ENCODE measurements around the gene GSTM3. TPM values are rescaled to one million over a fixed set of nuclear protein-coding genes. Genes with fewer than 3 reads are reported as not detected.

Gene GSTM3
- total RNA-seq, 1 experiment from 2014 or later: 2.2 TPM

DNA sequence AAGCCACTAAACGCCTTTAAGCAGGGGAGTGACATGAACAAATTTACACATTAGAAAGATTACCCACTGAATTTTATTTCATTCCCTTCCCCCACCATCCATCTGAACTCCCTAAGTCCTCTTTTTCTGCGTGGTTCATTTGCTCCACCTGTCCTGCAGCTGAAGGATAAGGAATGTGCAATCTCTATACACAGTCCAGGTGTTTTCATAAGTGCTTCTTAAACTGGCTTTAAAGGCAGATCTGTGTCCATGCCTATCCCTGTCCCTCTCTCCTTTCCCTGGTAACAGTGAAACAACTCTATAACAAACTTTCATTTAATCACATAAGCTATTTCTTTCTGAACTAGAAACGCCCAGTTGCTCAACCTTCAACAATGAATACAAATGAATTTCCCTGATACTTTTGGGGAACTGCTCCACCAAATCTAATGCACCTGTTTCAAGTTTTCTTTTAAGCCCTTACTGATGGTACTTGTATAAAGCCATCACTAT, 8.4 kb downstream of the GSTM3 start:
- H3K4me3 Mint-ChIP-seq: no peak overlapping the region
- DNase-seq (ENCODE audit: low spot score): no peak
- ChIA-PET CTCF (interaction anchor here (2.2 kb wide), 1 partner anchor 92 kb away, joined by 8 read pairs; no protein-coding TSS in a partner anchor), POLR2A (no interaction called here)
- H3K4me1 Mint-ChIP-seq: peaks cover 13% of the 10 kb centered on the region
- no peak for TF ChIP-seq SP1 (CRISPR knock-in tag; conservative IDR thresholded peaks at IDR 0.05)
- TF ChIP-seq, protein P1, sequence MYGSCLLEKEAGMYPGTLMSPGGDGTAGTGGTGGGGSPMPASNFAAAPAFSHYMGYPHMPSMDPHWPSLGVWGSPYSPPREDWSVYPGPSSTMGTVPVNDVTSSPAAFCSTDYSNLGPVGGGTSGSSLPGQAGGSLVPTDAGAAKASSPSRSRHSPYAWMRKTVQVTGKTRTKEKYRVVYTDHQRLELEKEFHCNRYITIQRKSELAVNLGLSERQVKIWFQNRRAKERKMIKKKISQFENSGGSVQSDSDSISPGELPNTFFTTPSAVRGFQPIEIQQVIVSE (CRISPR knock-in tag; IDR thresholded peaks at IDR 0.05; ENCODE audit: borderline replicate concordance): no peak
- TF ChIP-seq ELF4 (CRISPR knock-in tag; IDR thresholded peaks at IDR 0.05; ENCODE audit: low read depth): no peak
- TF ChIP-seq, protein P2, sequence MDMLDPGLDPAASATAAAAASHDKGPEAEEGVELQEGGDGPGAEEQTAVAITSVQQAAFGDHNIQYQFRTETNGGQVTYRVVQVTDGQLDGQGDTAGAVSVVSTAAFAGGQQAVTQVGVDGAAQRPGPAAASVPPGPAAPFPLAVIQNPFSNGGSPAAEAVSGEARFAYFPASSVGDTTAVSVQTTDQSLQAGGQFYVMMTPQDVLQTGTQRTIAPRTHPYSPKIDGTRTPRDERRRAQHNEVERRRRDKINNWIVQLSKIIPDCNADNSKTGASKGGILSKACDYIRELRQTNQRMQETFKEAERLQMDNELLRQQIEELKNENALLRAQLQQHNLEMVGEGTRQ (CRISPR knock-in tag; IDR thresholded peaks at IDR 0.05): no peak
- no peak for TF ChIP-seq ZNF396 (CRISPR knock-in tag; IDR thresholded peaks at IDR 0.05; ENCODE audit: borderline replicate concordance)
- TF ChIP-seq, protein P3, sequence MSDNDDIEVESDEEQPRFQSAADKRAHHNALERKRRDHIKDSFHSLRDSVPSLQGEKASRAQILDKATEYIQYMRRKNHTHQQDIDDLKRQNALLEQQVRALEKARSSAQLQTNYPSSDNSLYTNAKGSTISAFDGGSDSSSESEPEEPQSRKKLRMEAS (CRISPR knock-in tag; IDR thresholded peaks at IDR 0.05): no peak
- no peak for TF ChIP-seq OVOL2 (CRISPR knock-in tag; IDR thresholded peaks at IDR 0.05; ENCODE audit: borderline replicate concordance)
- H3K36me3 Mint-ChIP-seq: peaks cover 3% of the 10 kb centered on the region; the same call in 1 of the 2 replicates
- ATAC-seq: no peak
- H3K9me3 Mint-ChIP-seq: peaks cover 15% of the 10 kb centered on the region
- no peak overlapping the region for H3K27ac Mint-ChIP-seq
- peaks cover 37% of the 10 kb centered on the region for H3K27me3 Mint-ChIP-seq (ENCODE audit: low read depth)

DNA sequence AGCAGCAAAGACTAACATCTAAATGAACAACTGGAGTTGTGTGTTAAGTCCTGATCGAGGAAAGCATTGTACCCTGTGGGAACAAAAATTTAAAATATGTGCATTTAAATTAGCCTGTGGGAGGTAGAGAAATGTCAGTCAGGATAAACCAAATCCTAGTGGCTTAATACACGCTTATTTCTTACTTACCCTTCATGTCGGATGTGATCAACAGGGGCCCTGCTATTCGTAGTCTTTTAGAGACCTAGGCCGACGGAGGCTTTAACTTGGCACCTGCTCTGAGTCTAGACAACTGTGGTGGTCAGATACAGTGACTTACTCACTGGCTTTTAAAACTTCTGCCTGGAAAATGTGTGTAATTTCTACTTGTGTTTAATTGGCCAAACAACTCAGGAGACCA, 10.2 kb downstream of the GSTM3 start:
- H3K9me3 Mint-ChIP-seq: peaks cover 32% of the 10 kb centered on the region
- TF ChIP-seq GTF2I (CRISPR knock-in tag; conservative IDR thresholded peaks at IDR 0.05): no peak
- TF ChIP-seq ATF1 (CRISPR knock-in tag; IDR thresholded peaks at IDR 0.05): no peak
- TF ChIP-seq HMGA2 (CRISPR knock-in tag; IDR thresholded peaks at IDR 0.05): no peak
- TF ChIP-seq ZNF416 (CRISPR knock-in tag; IDR thresholded peaks at IDR 0.05): no peak
- no peak for TF ChIP-seq TEAD1 (CRISPR knock-in tag; IDR thresholded peaks at IDR 0.05)
- TF ChIP-seq ELF4 (CRISPR knock-in tag; IDR thresholded peaks at IDR 0.05; ENCODE audit: low read depth): no peak
- TF ChIP-seq TEAD4 (CRISPR knock-in tag; IDR thresholded peaks at IDR 0.05): no peak
- TF ChIP-seq, protein P4, sequence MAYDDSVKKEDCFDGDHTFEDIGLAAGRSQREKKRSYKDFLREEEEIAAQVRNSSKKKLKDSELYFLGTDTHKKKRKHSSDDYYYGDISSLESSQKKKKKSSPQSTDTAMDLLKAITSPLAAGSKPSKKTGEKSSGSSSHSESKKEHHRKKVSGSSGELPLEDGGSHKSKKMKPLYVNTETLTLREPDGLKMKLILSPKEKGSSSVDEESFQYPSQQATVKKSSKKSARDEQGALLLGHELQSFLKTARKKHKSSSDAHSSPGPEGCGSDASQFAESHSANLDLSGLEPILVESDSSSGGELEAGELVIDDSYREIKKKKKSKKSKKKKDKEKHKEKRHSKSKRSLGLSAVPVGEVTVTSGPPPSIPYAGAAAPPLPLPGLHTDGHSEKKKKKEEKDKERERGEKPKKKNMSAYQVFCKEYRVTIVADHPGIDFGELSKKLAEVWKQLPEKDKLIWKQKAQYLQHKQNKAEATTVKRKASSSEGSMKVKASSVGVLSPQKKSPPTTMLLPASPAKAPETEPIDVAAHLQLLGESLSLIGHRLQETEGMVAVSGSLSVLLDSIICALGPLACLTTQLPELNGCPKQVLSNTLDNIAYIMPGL (CRISPR knock-in tag; IDR thresholded peaks at IDR 0.05): no peak
- no peak for TF ChIP-seq NFATC4 (CRISPR knock-in tag; IDR thresholded peaks at IDR 0.05)
- TF ChIP-seq, protein P5, sequence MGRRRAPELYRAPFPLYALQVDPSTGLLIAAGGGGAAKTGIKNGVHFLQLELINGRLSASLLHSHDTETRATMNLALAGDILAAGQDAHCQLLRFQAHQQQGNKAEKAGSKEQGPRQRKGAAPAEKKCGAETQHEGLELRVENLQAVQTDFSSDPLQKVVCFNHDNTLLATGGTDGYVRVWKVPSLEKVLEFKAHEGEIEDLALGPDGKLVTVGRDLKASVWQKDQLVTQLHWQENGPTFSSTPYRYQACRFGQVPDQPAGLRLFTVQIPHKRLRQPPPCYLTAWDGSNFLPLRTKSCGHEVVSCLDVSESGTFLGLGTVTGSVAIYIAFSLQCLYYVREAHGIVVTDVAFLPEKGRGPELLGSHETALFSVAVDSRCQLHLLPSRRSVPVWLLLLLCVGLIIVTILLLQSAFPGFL (CRISPR knock-in tag; IDR thresholded peaks at IDR 0.05; ENCODE audit: borderline replicate concordance): no peak
- no peak for TF ChIP-seq CBFB (CRISPR knock-in tag; IDR thresholded peaks at IDR 0.05; ENCODE audit: low read depth)
- TF ChIP-seq, protein P6, sequence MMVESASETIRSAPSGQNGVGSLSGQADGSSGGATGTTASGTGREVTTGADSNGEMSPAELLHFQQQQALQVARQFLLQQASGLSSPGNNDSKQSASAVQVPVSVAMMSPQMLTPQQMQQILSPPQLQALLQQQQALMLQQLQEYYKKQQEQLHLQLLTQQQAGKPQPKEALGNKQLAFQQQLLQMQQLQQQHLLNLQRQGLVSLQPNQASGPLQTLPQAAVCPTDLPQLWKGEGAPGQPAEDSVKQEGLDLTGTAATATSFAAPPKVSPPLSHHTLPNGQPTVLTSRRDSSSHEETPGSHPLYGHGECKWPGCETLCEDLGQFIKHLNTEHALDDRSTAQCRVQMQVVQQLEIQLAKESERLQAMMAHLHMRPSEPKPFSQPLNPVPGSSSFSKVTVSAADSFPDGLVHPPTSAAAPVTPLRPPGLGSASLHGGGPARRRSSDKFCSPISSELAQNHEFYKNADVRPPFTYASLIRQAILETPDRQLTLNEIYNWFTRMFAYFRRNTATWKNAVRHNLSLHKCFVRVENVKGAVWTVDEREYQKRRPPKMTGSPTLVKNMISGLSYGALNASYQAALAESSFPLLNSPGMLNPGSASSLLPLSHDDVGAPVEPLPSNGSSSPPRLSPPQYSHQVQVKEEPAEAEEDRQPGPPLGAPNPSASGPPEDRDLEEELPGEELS (CRISPR knock-in tag; IDR thresholded peaks at IDR 0.05): no peak
- no peak for TF ChIP-seq ZNF232 (CRISPR knock-in tag; IDR thresholded peaks at IDR 0.05)
- no peak for TF ChIP-seq RELA (CRISPR knock-in tag; IDR thresholded peaks at IDR 0.05; ENCODE audit: borderline replicate concordance)
- no peak for TF ChIP-seq KAT7 (CRISPR knock-in tag; IDR thresholded peaks at IDR 0.05; ENCODE audit: borderline replicate concordance)
- TF ChIP-seq ZNF671 (CRISPR knock-in tag; IDR thresholded peaks at IDR 0.05): no peak
- DNase-seq (ENCODE audit: low spot score) (no peak), ATAC-seq (no peak)
- no peak overlapping the region for H3K27ac Mint-ChIP-seq
- peaks cover 13% of the 10 kb centered on the region for H3K4me1 Mint-ChIP-seq
- peaks cover 39% of the 10 kb centered on the region for H3K27me3 Mint-ChIP-seq (ENCODE audit: low read depth)
- ChIA-PET POLR2A (no interaction called here), CTCF (no interaction called here)
- no peak overlapping the region for H3K4me3 Mint-ChIP-seq
- H3K36me3 Mint-ChIP-seq: peaks cover 20% of the 10 kb centered on the region
